Smooth muscle cell (in vitro differentiated cells): ENCODE results near the gene DIRAS1. TPM values are rescaled to one million over a fixed set of nuclear protein-coding genes. Genes with fewer than 3 reads are reported as not detected.

Experiments
- DNase-seq: peaks from one replicate; lab custom pipeline; 2025; ENCODE audit not compliant: unreplicated experiment; lab: John Stamatoyannopoulos, UW
- H2AFZ ChIP-seq: fragments of 200-600 bp; sonication (generic); 2 replicates; pipeline ENCODE4 v1.6.0; 2016; ENCODE audit warnings: antibody characterized with exemption, low read depth, mild to moderate bottlenecking
- H3F3A ChIP-seq: fragments of 200-600 bp; sonication (generic); 2 replicates; pipeline ENCODE4 v1.6.0; 2017; ENCODE audit warnings: antibody characterized with exemption, low read depth
- H3K27ac ChIP-seq: fragments of 200-600 bp; sonication (generic); 2 replicates; pipeline ENCODE4 v1.5.1; 2016; ENCODE audit warnings: low read depth, mild to moderate bottlenecking
- H3K27me3 ChIP-seq: fragments of 200-600 bp; sonication (generic); 2 replicates; pipeline ENCODE4 v1.6.1; 2016; ENCODE audit warnings: low read depth, mild to moderate bottlenecking
- H3K36me3 ChIP-seq: fragments of 200-600 bp; sonication (generic); 2 replicates; pipeline ENCODE4 v1.5.1; 2016; ENCODE audit warnings: low read depth
- H3K4me1 ChIP-seq: fragments of 200-600 bp; sonication (generic); 2 replicates; pipeline ENCODE4 v1.5.1; 2016; ENCODE audit warnings: low read depth
- H3K4me2 ChIP-seq: fragments of 200-600 bp; sonication (generic); 2 replicates; pipeline ENCODE4 v1.6.0; 2016; ENCODE audit warnings: mild to moderate bottlenecking
- H3K4me3 ChIP-seq: fragments of 200-600 bp; sonication (generic); 2 replicates; pipeline ENCODE4 v1.5.1; 2016; ENCODE audit warnings: mild to moderate bottlenecking
- H3K79me2 ChIP-seq: fragments of 200-600 bp; sonication (generic); 2 replicates; pipeline ENCODE4 v1.6.0; 2016; ENCODE audit warnings: low read depth, mild to moderate bottlenecking
- H3K9ac ChIP-seq: fragments of 200-600 bp; sonication (generic); 2 replicates; pipeline ENCODE4 v1.6.0; 2016; ENCODE audit warnings: low read depth
- H3K9me3 ChIP-seq: fragments of 200-600 bp; sonication (generic); replicated peaks from 2 replicates; pipeline ENCODE4 v1.5.1; 2016; ENCODE audit warnings: low read depth
- H4K20me1 ChIP-seq: fragments of 200-600 bp; sonication (generic); 2 replicates; pipeline ENCODE4 v1.6.0; 2016; ENCODE audit warnings: low read depth
- WGBS: methylation state at CpG from one replicate; pipeline ENCODE4 v1.1.7; 2016; ENCODE audit warnings: low lambda C conversion rate; 5-methylcytosine and 5-hydroxymethylcytosine counted together
- polyA plus RNA-seq: library from polyadenylated mRNA; unstranded; fragments of >200 nt; fragmentation: Nextera tagmentation; extraction: Ambion mirVana; gene quantifications from 2 replicates; pipeline ENCODE4 v1.2.1, GENCODE V29; 2016
- total RNA-seq: library from RNA; depleted of rRNA; stranded (reverse); fragments of >200 nt; gene quantifications from 2 replicates; pipeline ENCODE4 v1.2.3, GENCODE V29; 2014
- TF ChIP-seq, protein P1 (sequence below): fragments of 200-600 bp; sonication (generic); IDR thresholded peaks from 2 replicates; pipeline ENCODE4 v1.5.1; 2017; ENCODE audit warnings: borderline replicate concordance, mild to moderate bottlenecking, antibody characterized with exemption; ENCODE audit not compliant: insufficient read depth, poor library complexity, severe bottlenecking

The DIRAS1 gene
- total and polyA plus RNA-seq, 2 experiments from 2014 or later = 6.7 to 7.2 TPM

- Histone ChIP-seq H3K4me3 (no peak overlapping the region), H3K79me2 (no peaks in the 10 kb centered on the region), H3K36me3 (no peaks in the 10 kb centered on the region), H3K9me3 (no peaks in the 10 kb centered on the region), H3K27ac (no peak overlapping the region), H3F3A (no peaks in the 10 kb centered on the region), H3K27me3 (no peaks in the 10 kb centered on the region), H3K4me1 (no peaks in the 10 kb centered on the region), H4K20me1 (peaks cover 6% of the 10 kb centered on the region), H3K4me2 (no peak overlapping the region), H3K9ac (no peak overlapping the region), H2AFZ (no peak overlapping the region)
- TF ChIP-seq, protein P1, sequence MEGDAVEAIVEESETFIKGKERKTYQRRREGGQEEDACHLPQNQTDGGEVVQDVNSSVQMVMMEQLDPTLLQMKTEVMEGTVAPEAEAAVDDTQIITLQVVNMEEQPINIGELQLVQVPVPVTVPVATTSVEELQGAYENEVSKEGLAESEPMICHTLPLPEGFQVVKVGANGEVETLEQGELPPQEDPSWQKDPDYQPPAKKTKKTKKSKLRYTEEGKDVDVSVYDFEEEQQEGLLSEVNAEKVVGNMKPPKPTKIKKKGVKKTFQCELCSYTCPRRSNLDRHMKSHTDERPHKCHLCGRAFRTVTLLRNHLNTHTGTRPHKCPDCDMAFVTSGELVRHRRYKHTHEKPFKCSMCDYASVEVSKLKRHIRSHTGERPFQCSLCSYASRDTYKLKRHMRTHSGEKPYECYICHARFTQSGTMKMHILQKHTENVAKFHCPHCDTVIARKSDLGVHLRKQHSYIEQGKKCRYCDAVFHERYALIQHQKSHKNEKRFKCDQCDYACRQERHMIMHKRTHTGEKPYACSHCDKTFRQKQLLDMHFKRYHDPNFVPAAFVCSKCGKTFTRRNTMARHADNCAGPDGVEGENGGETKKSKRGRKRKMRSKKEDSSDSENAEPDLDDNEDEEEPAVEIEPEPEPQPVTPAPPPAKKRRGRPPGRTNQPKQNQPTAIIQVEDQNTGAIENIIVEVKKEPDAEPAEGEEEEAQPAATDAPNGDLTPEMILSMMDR = no peak
- WGBS = 97% methylated on average over 16 of the region's 16 CpGs
- no peak for DNase-seq
Observed at GRCh38 chr19:2755811-2756210, 34.6 kb upstream of the DIRAS1 start.

- DNase-seq = no peak
- no peaks in the 10 kb centered on the region for H3F3A ChIP-seq
- H4K20me1 ChIP-seq = peaks cover 6% of the 10 kb centered on the region
- H3K9ac ChIP-seq = no peak overlapping the region
- H3K27me3 ChIP-seq = no peaks in the 10 kb centered on the region
- H3K27ac ChIP-seq = no peak overlapping the region
- no peak overlapping the region for H3K4me3 ChIP-seq
- no peak overlapping the region for H2AFZ ChIP-seq
- H3K4me1 ChIP-seq = no peaks in the 10 kb centered on the region
- no peaks in the 10 kb centered on the region for H3K79me2 ChIP-seq
- no peaks in the 10 kb centered on the region for H3K9me3 ChIP-seq
- TF ChIP-seq, protein P1 = no peak
- WGBS = 97% methylated on average over 16 of the region's 16 CpGs
- H3K4me2 ChIP-seq = no peak overlapping the region
- no peaks in the 10 kb centered on the region for H3K36me3 ChIP-seq
Observed at GRCh38 chr19:2755448-2755705, 34.2 kb upstream of the DIRAS1 start.

GRCh38 chr19:2754659-2755447 lies 33.7 kb upstream of the DIRAS1 start:
- no peak overlapping the region for H3K4me3 ChIP-seq
- H3K9ac ChIP-seq = no peak overlapping the region
- WGBS = 95% methylated on average over 43 of the region's 43 CpGs
- no peak overlapping the region for H3K4me2 ChIP-seq
- H4K20me1 ChIP-seq = peaks cover 6% of the 10 kb centered on the region
- no peak for DNase-seq
- no peaks in the 10 kb centered on the region for H3K79me2 ChIP-seq
- TF ChIP-seq, protein P1 = no peak
- no peaks in the 10 kb centered on the region for H3K4me1 ChIP-seq
- no peak overlapping the region for H3K27ac ChIP-seq
- H3F3A ChIP-seq = no peaks in the 10 kb centered on the region
- no peaks in the 10 kb centered on the region for H3K27me3 ChIP-seq
- no peaks in the 10 kb centered on the region for H3K36me3 ChIP-seq
- no peak overlapping the region for H2AFZ ChIP-seq
- H3K9me3 ChIP-seq = no peaks in the 10 kb centered on the region

- Histone ChIP-seq H3K4me1 (no peaks in the 10 kb centered on the region), H3K79me2 (no peaks in the 10 kb centered on the region), H2AFZ (no peak overlapping the region), H3F3A (no peaks in the 10 kb centered on the region), H3K4me2 (no peak overlapping the region), H3K4me3 (no peak overlapping the region), H3K9me3 (no peaks in the 10 kb centered on the region), H3K9ac (no peak overlapping the region), H3K27ac (no peak overlapping the region), H3K36me3 (no peaks in the 10 kb centered on the region), H4K20me1 (no peaks in the 10 kb centered on the region), H3K27me3 (no peaks in the 10 kb centered on the region)
- WGBS = 92% methylated on average over 21 of the region's 21 CpGs
- no peak for DNase-seq
- TF ChIP-seq, protein P1 = no peak
Observed at GRCh38 chr19:2751438-2751830, 30.3 kb upstream of the DIRAS1 start.
